H9 (cell line): Measurements from ENCODE around the gene IMP3. TPM values are rescaled to one million over a fixed set of nuclear protein-coding genes. Genes with fewer than 3 reads are reported as not detected.

Experiments used
- DNase-seq: peaks from one replicate; pipeline ENCODE4 v3.0.0-alpha.2; 2017
- H2AFZ ChIP-seq: one replicate; pipeline ENCODE4 v1.6.1; 2013; ENCODE audit warnings: mild to moderate bottlenecking, low read length, control low read depth, moderate library complexity
- H2AK5ac ChIP-seq: 2 replicates; pipeline ENCODE4 v1.6.1; 2013; ENCODE audit warnings: low read length, control low read depth, mixed read lengths; ENCODE audit not compliant: insufficient read length
- H2BK120ac ChIP-seq: one replicate; pipeline ENCODE4 v1.6.1; 2013; ENCODE audit warnings: low read depth, mild to moderate bottlenecking, low read length, control low read depth, inconsistent platforms; ENCODE audit not compliant: poor library complexity, severe bottlenecking
- H2BK12ac ChIP-seq: 2 replicates; pipeline ENCODE4 v1.6.1; 2013; ENCODE audit warnings: low read length, control low read depth, mixed read lengths, low read depth; ENCODE audit not compliant: insufficient read length
- H2BK15ac ChIP-seq: 2 replicates; pipeline ENCODE4 v1.6.1; 2013; ENCODE audit warnings: low read depth, low read length, control low read depth
- H2BK20ac ChIP-seq: one replicate; pipeline ENCODE4 v1.6.1; 2013; ENCODE audit warnings: low read depth, mild to moderate bottlenecking, low read length, control low read depth, inconsistent platforms; ENCODE audit not compliant: poor library complexity, severe bottlenecking
- H2BK5ac ChIP-seq: 2 replicates; pipeline ENCODE4 v1.6.1; 2013; ENCODE audit warnings: low read length, control low read depth, mixed read lengths; ENCODE audit not compliant: insufficient read length
- H3K14ac ChIP-seq: 2 replicates; pipeline ENCODE4 v1.6.1; 2013; ENCODE audit warnings: low read length, control low read depth; ENCODE audit not compliant: insufficient read depth
- H3K18ac ChIP-seq: 2 replicates; pipeline ENCODE4 v1.6.1; 2013; ENCODE audit warnings: low read depth, mild to moderate bottlenecking, mixed read lengths, low read length, control low read depth; ENCODE audit not compliant: insufficient read length
- H3K23ac ChIP-seq: 2 replicates; pipeline ENCODE4 v1.6.1; 2013; ENCODE audit warnings: low read length, control low read depth, mixed read lengths, low read depth; ENCODE audit not compliant: insufficient read length
- H3K23me2 ChIP-seq: 2 replicates; pipeline ENCODE4 v1.6.1; 2013; ENCODE audit warnings: low read depth, mild to moderate bottlenecking, mixed read lengths, low read length, control low read depth; ENCODE audit not compliant: insufficient read length, poor library complexity, severe bottlenecking
- H3K27ac ChIP-seq: 2 replicates; pipeline ENCODE4 v1.5.1; 2013; ENCODE audit warnings: low read length, control low read depth, mixed read lengths, low read depth; ENCODE audit not compliant: insufficient read length
- H3K27me3 ChIP-seq: 2 replicates; pipeline ENCODE4 v1.6.1; 2013; ENCODE audit warnings: low read length, control low read depth, inconsistent platforms; ENCODE audit not compliant: insufficient read depth
- H3K4ac ChIP-seq: 2 replicates; pipeline ENCODE4 v1.6.1; 2013; ENCODE audit warnings: low read depth, mild to moderate bottlenecking, control low read depth, inconsistent platforms, low read length, moderate library complexity
- H3K4me1 ChIP-seq: 2 replicates; pipeline ENCODE4 v1.6.1; 2013; ENCODE audit warnings: low read length, control low read depth, inconsistent platforms; ENCODE audit not compliant: insufficient read depth
- H3K4me2 ChIP-seq: 2 replicates; pipeline ENCODE4 v1.6.1; 2013; ENCODE audit warnings: low read length, control low read depth, mixed read lengths; ENCODE audit not compliant: insufficient read length, insufficient read depth
- H3K56ac ChIP-seq: 2 replicates; pipeline ENCODE4 v1.6.1; 2013; ENCODE audit warnings: low read depth, mild to moderate bottlenecking, mixed read lengths, low read length, control low read depth; ENCODE audit not compliant: insufficient read length
- H3K79me1 ChIP-seq: 2 replicates; pipeline ENCODE4 v1.6.1; 2013; ENCODE audit warnings: low read depth, mild to moderate bottlenecking, moderate library complexity, low read length, control low read depth, inconsistent platforms; ENCODE audit not compliant: insufficient read depth, poor library complexity, severe bottlenecking
- H3K79me2 ChIP-seq: 2 replicates; pipeline ENCODE4 v1.6.1; 2013; ENCODE audit warnings: low read length, control low read depth, inconsistent platforms; ENCODE audit not compliant: insufficient read depth
- H3K9ac ChIP-seq: 2 replicates; pipeline ENCODE4 v1.6.1; 2013; ENCODE audit warnings: low read length, control low read depth, mixed read lengths; ENCODE audit not compliant: insufficient read length; ENCODE audit errors: extremely low read depth
- H3K9me3 ChIP-seq: one replicate; pipeline ENCODE4 v1.6.1; 2013; ENCODE audit warnings: low read depth, low read length, inconsistent platforms; ENCODE audit not compliant: control insufficient read depth
- H3T11ph ChIP-seq: one replicate; pipeline ENCODE4 v1.6.1; 2013; ENCODE audit warnings: mild to moderate bottlenecking, low read length, control low read depth, inconsistent platforms
- H4K20me1 ChIP-seq: one replicate; pipeline ENCODE4 v1.6.1; 2013; ENCODE audit not compliant: control insufficient read depth, insufficient read length, insufficient read depth
- H4K5ac ChIP-seq: 2 replicates; pipeline ENCODE4 v1.6.1; 2013; ENCODE audit warnings: low read depth, mild to moderate bottlenecking, mixed read lengths, low read length, control low read depth; ENCODE audit not compliant: insufficient read length
- H4K8ac ChIP-seq: replicated peaks from 2 replicates; pipeline ENCODE4 v1.6.1; 2013; ENCODE audit warnings: low read length, control low read depth, mixed read lengths, low read depth; ENCODE audit not compliant: insufficient read length
- H4K91ac ChIP-seq: 2 replicates; pipeline ENCODE4 v1.6.1; 2013; ENCODE audit warnings: low read depth, mild to moderate bottlenecking, moderate library complexity, mixed read lengths, low read length, control low read depth; ENCODE audit not compliant: insufficient read length
- H3K27ac Mint-ChIP-seq, 3 experiments: 2 replicates in 2 of 3; 3 replicates in 1 of 3; pipeline ENCODE4 v1.8.0; 2020 to 2021; ENCODE audit warnings: mixed read lengths in 3 of 3, mild to moderate bottlenecking in 1 of 3, moderate library complexity in 1 of 3
- H3K27me3 Mint-ChIP-seq: 2 replicates; pipeline ENCODE4 v1.8.0; 2021; ENCODE audit warnings: low read depth, mild to moderate bottlenecking, moderate library complexity, mixed read lengths
- H3K36me3 Mint-ChIP-seq, 3 experiments: 2 replicates in 2 of 3; 3 replicates in 1 of 3; pipeline ENCODE4 v1.8.0; 2020 to 2021; ENCODE audit warnings: low read depth in 3 of 3, mixed read lengths in 3 of 3; ENCODE audit not compliant: insufficient read depth in 1 of 3
- H3K4me1 Mint-ChIP-seq, 2 experiments: 2 replicates each; pipeline ENCODE4 v1.8.0; 2020; ENCODE audit warnings: mixed read lengths in 2 of 2
- H3K4me3 Mint-ChIP-seq, 2 experiments: 2 replicates in 1 of 2; 3 replicates in 1 of 2; pipeline ENCODE4 v1.8.0; 2020 to 2021; ENCODE audit warnings: mild to moderate bottlenecking in 2 of 2, mixed read lengths in 2 of 2, moderate library complexity in 1 of 2
- H3K9me3 Mint-ChIP-seq, 2 experiments: 2 replicates in 1 of 2; 3 replicates in 1 of 2; pipeline ENCODE4 v1.8.0; 2020; ENCODE audit warnings: mild to moderate bottlenecking in 2 of 2, mixed read lengths in 2 of 2, moderate library complexity in 1 of 2
- WGBS: extraction: QIAGEN DNeasy Blood & Tissue Kit; methylation state at CpG from one replicate; pipeline ENCODE4 v1.1.7; 2013; ENCODE audit warnings: missing lambda C conversion rate, low lambda C conversion rate, mixed read lengths; ENCODE audit not compliant: insufficient read length; ENCODE audit errors: extremely low coverage; 5-methylcytosine and 5-hydroxymethylcytosine counted together
- total RNA-seq: library from RNA; stranded (reverse); gene quantifications from 2 replicates; pipeline ENCODE4 v1.2.1, GENCODE V29; 2021
- TF ChIP-seq, protein P1 (sequence below): fragments of 200-600 bp; sonication (generic); conservative IDR thresholded peaks from 3 replicates; pipeline ENCODE4 v1.8.0; 2021; ENCODE audit warnings: antibody characterized with exemption, mild to moderate bottlenecking

Gene IMP3
- total RNA-seq, 1 experiment from 2014 or later = 97.9 TPM

DNA sequence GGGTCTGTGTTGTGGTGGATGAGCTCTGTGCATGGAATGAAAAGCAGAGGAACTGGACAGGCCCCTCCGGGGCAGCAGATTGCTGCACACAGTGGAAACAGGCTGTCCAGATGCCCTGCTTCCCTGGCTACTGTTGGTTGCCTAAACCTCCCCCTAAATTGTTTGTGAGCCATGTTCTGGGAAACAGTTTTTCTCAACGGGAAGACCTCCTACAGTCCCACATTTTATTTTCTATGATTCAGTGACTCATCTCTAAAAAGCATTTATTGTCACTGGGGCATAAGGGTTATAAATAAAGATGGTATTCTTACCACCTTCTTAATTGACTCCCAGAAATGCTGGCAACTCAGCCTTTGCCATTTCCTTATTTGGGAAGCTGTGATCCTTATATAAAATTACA is 40.6 kb downstream of the IMP3 start:
- Mint-ChIP-seq H3K27me3 (no peaks in the 10 kb centered on the region), H3K9me3 (no peaks in the 10 kb centered on the region), H3K27ac (no peak overlapping the region), H3K4me1 (no peaks in the 10 kb centered on the region), H3K4me3 (no peak overlapping the region), H3K36me3 (peaks cover 12 to 59% (median 41%) of the 10 kb centered on the region in 3 experiments; a peak in 5 of 7 replicates)
- Histone ChIP-seq H3K23ac (no peak overlapping the region), H3K14ac (no peak overlapping the region), H4K5ac (no peak overlapping the region), H3K18ac (no peak overlapping the region), H2BK15ac (no peak overlapping the region), H4K8ac (no peak overlapping the region), H3T11ph (no peak overlapping the region), H3K9me3 (no peaks in the 10 kb centered on the region), H3K23me2 (no peaks in the 10 kb centered on the region), H2BK20ac (no peak overlapping the region), H4K91ac (no peak overlapping the region), H3K4me1 (no peaks in the 10 kb centered on the region), H4K20me1 (no peaks in the 10 kb centered on the region), H3K4ac (no peak overlapping the region), H3K9ac (no peak overlapping the region), H3K27ac (no peak overlapping the region), H2BK5ac (no peak overlapping the region), H3K4me2 (no peak overlapping the region), H2AFZ (no peak overlapping the region), H3K79me1 (no peaks in the 10 kb centered on the region), H2AK5ac (no peak overlapping the region), H3K56ac (no peak overlapping the region), H2BK12ac (no peak overlapping the region), H2BK120ac (no peak overlapping the region), H3K79me2 (no peaks in the 10 kb centered on the region), H3K27me3 (no peaks in the 10 kb centered on the region)
- TF ChIP-seq, protein P1, sequence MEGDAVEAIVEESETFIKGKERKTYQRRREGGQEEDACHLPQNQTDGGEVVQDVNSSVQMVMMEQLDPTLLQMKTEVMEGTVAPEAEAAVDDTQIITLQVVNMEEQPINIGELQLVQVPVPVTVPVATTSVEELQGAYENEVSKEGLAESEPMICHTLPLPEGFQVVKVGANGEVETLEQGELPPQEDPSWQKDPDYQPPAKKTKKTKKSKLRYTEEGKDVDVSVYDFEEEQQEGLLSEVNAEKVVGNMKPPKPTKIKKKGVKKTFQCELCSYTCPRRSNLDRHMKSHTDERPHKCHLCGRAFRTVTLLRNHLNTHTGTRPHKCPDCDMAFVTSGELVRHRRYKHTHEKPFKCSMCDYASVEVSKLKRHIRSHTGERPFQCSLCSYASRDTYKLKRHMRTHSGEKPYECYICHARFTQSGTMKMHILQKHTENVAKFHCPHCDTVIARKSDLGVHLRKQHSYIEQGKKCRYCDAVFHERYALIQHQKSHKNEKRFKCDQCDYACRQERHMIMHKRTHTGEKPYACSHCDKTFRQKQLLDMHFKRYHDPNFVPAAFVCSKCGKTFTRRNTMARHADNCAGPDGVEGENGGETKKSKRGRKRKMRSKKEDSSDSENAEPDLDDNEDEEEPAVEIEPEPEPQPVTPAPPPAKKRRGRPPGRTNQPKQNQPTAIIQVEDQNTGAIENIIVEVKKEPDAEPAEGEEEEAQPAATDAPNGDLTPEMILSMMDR = no peak
- WGBS = no CpG with 5 or more reads among the region's 2 CpGs
- DNase-seq = no peak
